HG03457 (cell line): ENCODE results near the gene UGT8.

Source experiments
- ATAC-seq: cut with Tn5 transposase; IDR thresholded peaks from one replicate; pipeline ENCODE4 v1.9.1; 2021; ENCODE audit warnings: moderate number of reproducible peaks; ENCODE audit not compliant: unreplicated experiment

UGT8 gene

GRCh38 chr4:114688059-114688458 is 89.5 kb downstream of the UGT8 start:
- ATAC-seq, result no peak

- ATAC-seq, result no peak
These were observed 92.0 kb downstream of the UGT8 start for GRCh38 chr4:114690571-114690970.

- peak; percentile 86 for ATAC-seq
These were observed 93.3 kb downstream of the UGT8 start for GRCh38 chr4:114691865-114692264.

GRCh38 chr4:114692958-114693357 is 94.4 kb downstream of the UGT8 start:
- ATAC-seq, result no peak

- no peak for ATAC-seq
These were observed 96.2 kb downstream of the UGT8 start for GRCh38 chr4:114694770-114695169.

GRCh38 chr4:114698231-114698630 is 99.6 kb downstream of the UGT8 start:
- no peak for ATAC-seq

- ATAC-seq, result no peak
These were observed 102.9 kb downstream of the UGT8 start for GRCh38 chr4:114701491-114701890.

- ATAC-seq, result no peak
These were observed 118.8 kb downstream of the UGT8 start for GRCh38 chr4:114717432-114717831.

GRCh38 chr4:114725066-114725465 is 126.5 kb downstream of the UGT8 start:
- ATAC-seq, result no peak

- no peak for ATAC-seq
These were observed 128.9 kb downstream of the UGT8 start for GRCh38 chr4:114727461-114727860.
